ENCODE data around the gene TMEM170A.

TMEM170A gene

GRCh38 chr16:75429621-75430403, 34.7 kb downstream of the TMEM170A start:
- TF ChIP-seq EGR1 (IDR thresholded peaks at IDR 0.05) (no peak), USF1 (IDR thresholded peaks at IDR 0.05) (no peak), TEAD4 (IDR thresholded peaks at IDR 0.05) (no peak), EP300 (IDR thresholded peaks at IDR 0.05; ENCODE audit: borderline replicate concordance) (no peak), TAF1 (IDR thresholded peaks at IDR 0.05; ENCODE audit: low read depth) (no peak), RAD21 (IDR thresholded peaks at IDR 0.05; ENCODE audit: low read depth) (no peak), YY1 (IDR thresholded peaks at IDR 0.05; ENCODE audit: low read depth) (no peak), NFIC (IDR thresholded peaks at IDR 0.05) (no peak), TCF12 (IDR thresholded peaks at IDR 0.05; ENCODE audit: low read depth) (no peak), ZBTB7A (IDR thresholded peaks at IDR 0.05; ENCODE audit: low read depth) (no peak)

- TF ChIP-seq REST (IDR thresholded peaks at IDR 0.05; ENCODE audit: low read depth) (no peak), EP300 (IDR thresholded peaks at IDR 0.05; ENCODE audit: borderline replicate concordance) (no peak), NFIC (IDR thresholded peaks at IDR 0.05) (no peak), FOXM1 (IDR thresholded peaks at IDR 0.05; ENCODE audit: borderline replicate concordance, low read depth) (no peak), CREB1 (IDR thresholded peaks at IDR 0.05; ENCODE audit: low read depth) (no peak), YY1 (IDR thresholded peaks at IDR 0.05; ENCODE audit: low read depth) (no peak), TEAD4 (IDR thresholded peaks at IDR 0.05) (no peak)
These were observed 40.8 kb downstream of the TMEM170A start for GRCh38 chr16:75423723-75424104.

- no peak for TF ChIP-seq TAF1 (IDR thresholded peaks at IDR 0.05; ENCODE audit: low read depth)
- TF ChIP-seq CEBPB (IDR thresholded peaks at IDR 0.05): no peak
- TF ChIP-seq YY1 (IDR thresholded peaks at IDR 0.05; ENCODE audit: low read depth): no peak
- no peak for TF ChIP-seq CREB1 (IDR thresholded peaks at IDR 0.05; ENCODE audit: low read depth)
- TF ChIP-seq TEAD4 (IDR thresholded peaks at IDR 0.05): no peak
- TF ChIP-seq EP300 (IDR thresholded peaks at IDR 0.05; ENCODE audit: borderline replicate concordance): no peak
- no peak for TF ChIP-seq NFIC (IDR thresholded peaks at IDR 0.05)
- no peak for TF ChIP-seq EGR1 (IDR thresholded peaks at IDR 0.05)
- TF ChIP-seq ZBTB7A (IDR thresholded peaks at IDR 0.05; ENCODE audit: low read depth): no peak
- TF ChIP-seq REST (IDR thresholded peaks at IDR 0.05; ENCODE audit: low read depth): no peak
- TF ChIP-seq TCF12 (IDR thresholded peaks at IDR 0.05; ENCODE audit: low read depth): no peak
- no peak for TF ChIP-seq USF1 (IDR thresholded peaks at IDR 0.05)
- TF ChIP-seq FOXM1 (IDR thresholded peaks at IDR 0.05; ENCODE audit: borderline replicate concordance, low read depth): no peak
- no peak for TF ChIP-seq RAD21 (IDR thresholded peaks at IDR 0.05; ENCODE audit: low read depth)
- no peak for TF ChIP-seq MAX (IDR thresholded peaks at IDR 0.05)
These were observed 42.7 kb downstream of the TMEM170A start for GRCh38 chr16:75421820-75422126.

- TF ChIP-seq EP300 (IDR thresholded peaks at IDR 0.05; ENCODE audit: borderline replicate concordance): no peak
- no peak for TF ChIP-seq ZBTB7A (IDR thresholded peaks at IDR 0.05; ENCODE audit: low read depth)
- no peak for TF ChIP-seq TEAD4 (IDR thresholded peaks at IDR 0.05)
- no peak for TF ChIP-seq CEBPB (IDR thresholded peaks at IDR 0.05)
- no peak for TF ChIP-seq EGR1 (IDR thresholded peaks at IDR 0.05)
- TF ChIP-seq RAD21 (IDR thresholded peaks at IDR 0.05; ENCODE audit: low read depth): no peak
- no peak for TF ChIP-seq TAF1 (IDR thresholded peaks at IDR 0.05; ENCODE audit: low read depth)
- no peak for TF ChIP-seq MAX (IDR thresholded peaks at IDR 0.05)
- no peak for TF ChIP-seq FOXM1 (IDR thresholded peaks at IDR 0.05; ENCODE audit: borderline replicate concordance, low read depth)
- TF ChIP-seq NFIC (IDR thresholded peaks at IDR 0.05): no peak
- TF ChIP-seq TCF12 (IDR thresholded peaks at IDR 0.05; ENCODE audit: low read depth): no peak
- no peak for TF ChIP-seq REST (IDR thresholded peaks at IDR 0.05; ENCODE audit: low read depth)
These were observed 43.3 kb downstream of the TMEM170A start for GRCh38 chr16:75420987-75421819.
